OCI-LY7 (cell line): ENCODE results near the gene MLYCD.

ENCODE experiments used
- EZH2phosphoT487 ChIP-seq: fragments of 200-600 bp; sonication (generic); IDR thresholded peaks from 2 replicates; pipeline ENCODE4 v1.6.1; 2018; ENCODE audit warnings: low read depth, borderline replicate concordance, mild to moderate bottlenecking, mixed run types, antibody characterized with exemption, low read length, moderate library complexity, mixed read lengths
- TF ChIP-seq, protein P1 (sequence below): fragments of 200-600 bp; sonication (generic); conservative IDR thresholded peaks from 2 replicates; pipeline ENCODE4 v1.5.1; 2014; ENCODE audit warnings: mild to moderate bottlenecking, antibody characterized with exemption, low read length, moderate library complexity, mixed read lengths

DNA sequence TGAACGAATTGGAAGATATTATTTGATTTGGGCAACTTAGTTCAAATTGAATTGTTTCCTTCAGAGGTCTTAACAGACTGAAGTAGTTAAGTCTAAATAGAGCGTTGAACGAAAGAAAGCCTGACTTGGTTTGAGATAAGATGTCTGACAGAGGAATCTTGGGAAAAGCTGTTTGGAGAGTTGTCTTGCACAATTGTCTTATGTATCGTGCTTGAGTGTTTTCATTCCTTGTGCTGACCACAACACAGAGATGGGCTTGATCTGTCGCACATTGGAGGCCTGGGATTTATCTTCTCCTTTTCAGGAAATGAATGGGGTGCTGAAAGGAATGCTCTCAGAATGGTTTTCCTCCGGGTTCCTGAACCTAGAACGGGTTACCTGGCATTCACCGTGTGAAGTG is 7.8 kb downstream of the MLYCD start:
- TF ChIP-seq, protein P1, sequence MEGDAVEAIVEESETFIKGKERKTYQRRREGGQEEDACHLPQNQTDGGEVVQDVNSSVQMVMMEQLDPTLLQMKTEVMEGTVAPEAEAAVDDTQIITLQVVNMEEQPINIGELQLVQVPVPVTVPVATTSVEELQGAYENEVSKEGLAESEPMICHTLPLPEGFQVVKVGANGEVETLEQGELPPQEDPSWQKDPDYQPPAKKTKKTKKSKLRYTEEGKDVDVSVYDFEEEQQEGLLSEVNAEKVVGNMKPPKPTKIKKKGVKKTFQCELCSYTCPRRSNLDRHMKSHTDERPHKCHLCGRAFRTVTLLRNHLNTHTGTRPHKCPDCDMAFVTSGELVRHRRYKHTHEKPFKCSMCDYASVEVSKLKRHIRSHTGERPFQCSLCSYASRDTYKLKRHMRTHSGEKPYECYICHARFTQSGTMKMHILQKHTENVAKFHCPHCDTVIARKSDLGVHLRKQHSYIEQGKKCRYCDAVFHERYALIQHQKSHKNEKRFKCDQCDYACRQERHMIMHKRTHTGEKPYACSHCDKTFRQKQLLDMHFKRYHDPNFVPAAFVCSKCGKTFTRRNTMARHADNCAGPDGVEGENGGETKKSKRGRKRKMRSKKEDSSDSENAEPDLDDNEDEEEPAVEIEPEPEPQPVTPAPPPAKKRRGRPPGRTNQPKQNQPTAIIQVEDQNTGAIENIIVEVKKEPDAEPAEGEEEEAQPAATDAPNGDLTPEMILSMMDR: no peak
- TF ChIP-seq EZH2phosphoT487: no peak
